Neutrophil (primary cell): ENCODE measurements around the gene FBXO2.

ENCODE experiments used
- H3K27ac ChIP-seq: fragments of 200-600 bp; sonication (generic); 2 replicates; pipeline ENCODE4 v1.5.1; 2016; ENCODE audit warnings: mild to moderate bottlenecking, moderate library complexity
- H3K27me3 ChIP-seq: fragments of 200-600 bp; sonication (generic); 2 replicates; pipeline ENCODE4 v1.6.0; 2016; ENCODE audit warnings: mild to moderate bottlenecking
- H3K36me3 ChIP-seq: fragments of 200-600 bp; sonication (generic); 2 replicates; pipeline ENCODE4 v1.5.1; 2017
- H3K4me1 ChIP-seq, 2 experiments: fragments of 200-600 bp in 1 of 2; sonication (generic) in 1 of 2; 1 replicate in 1 of 2; 2 replicates in 1 of 2; pipeline versions ENCODE4 v1.5.1 to v1.6.1; 2013 to 2016; ENCODE audit warnings: low read depth in 1 of 2, low read length in 1 of 2, mild to moderate bottlenecking in 1 of 2, moderate library complexity in 1 of 2; ENCODE audit not compliant: control insufficient read depth in 1 of 2, insufficient read depth in 1 of 2
- H3K4me3 ChIP-seq, 2 experiments: fragments of 200-600 bp in 1 of 2; sonication (generic) in 1 of 2; 1 replicate in 1 of 2; 2 replicates in 1 of 2; pipeline ENCODE4 v1.5.1; 2013 to 2016; ENCODE audit warnings: low read depth in 1 of 2, low read length in 1 of 2, mild to moderate bottlenecking in 1 of 2, moderate library complexity in 1 of 2
- H3K9me3 ChIP-seq: fragments of 200-600 bp; sonication (generic); 2 replicates; pipeline ENCODE4 v1.5.1; 2016
- CTCF ChIP-seq: fragments of 200-600 bp; sonication (generic); IDR thresholded peaks from 2 replicates; pipeline ENCODE4 v1.5.1; 2016; ENCODE audit warnings: antibody characterized with exemption

Gene FBXO2

GRCh38 chr1:11664336-11665065, 10.3 kb upstream of the FBXO2 start:
- peaks cover 17% of the 10 kb centered on the region for H3K36me3 ChIP-seq
- peak overlapping the region; percentile 87 for H3K27ac ChIP-seq
- H3K27me3 ChIP-seq = no peaks in the 10 kb centered on the region
- H3K9me3 ChIP-seq = no peaks in the 10 kb centered on the region
- peak overlapping the region; percentile 75 for H3K4me3 ChIP-seq
- peak; percentile 14 for TF ChIP-seq CTCF
- H3K4me1 ChIP-seq = peaks cover 20 to 22% of the 10 kb centered on the region in 2 experiments

- H3K9me3 ChIP-seq = no peaks in the 10 kb centered on the region
- H3K27ac ChIP-seq = no peak overlapping the region
- H3K4me3 ChIP-seq = no peak overlapping the region
- peaks cover 20 to 22% of the 10 kb centered on the region in 2 experiments for H3K4me1 ChIP-seq
- no peak for TF ChIP-seq CTCF
- peaks cover under 1% of the 10 kb centered on the region for H3K27me3 ChIP-seq
- no peaks in the 10 kb centered on the region for H3K36me3 ChIP-seq
Observed at GRCh38 chr1:11661103-11661502, 6.9 kb upstream of the FBXO2 start.

GRCh38 chr1:11659748-11660147, 5.5 kb upstream of the FBXO2 start:
- Histone ChIP-seq H3K9me3 (no peaks in the 10 kb centered on the region), H3K36me3 (no peaks in the 10 kb centered on the region), H3K4me3 (no peak overlapping the region), H3K27me3 (peaks cover 14% of the 10 kb centered on the region), H3K27ac (no peak overlapping the region), H3K4me1 (peaks cover 20 to 29% of the 10 kb centered on the region in 2 experiments)
- TF ChIP-seq CTCF = no peak

GRCh38 chr1:11658542-11658941, 4.3 kb upstream of the FBXO2 start:
- no peak for TF ChIP-seq CTCF
- H3K4me1 ChIP-seq = peaks cover 16 to 27% of the 10 kb centered on the region in 2 experiments
- H3K4me3 ChIP-seq = no peak overlapping the region
- H3K27me3 ChIP-seq = peaks cover 26% of the 10 kb centered on the region
- no peaks in the 10 kb centered on the region for H3K9me3 ChIP-seq
- no peak overlapping the region for H3K27ac ChIP-seq
- H3K36me3 ChIP-seq = no peaks in the 10 kb centered on the region

GRCh38 chr1:11657654-11658053, 3.4 kb upstream of the FBXO2 start:
- H3K36me3 ChIP-seq = no peaks in the 10 kb centered on the region
- TF ChIP-seq CTCF = no peak
- no peak overlapping the region for H3K4me3 ChIP-seq
- no peak overlapping the region for H3K27ac ChIP-seq
- peaks cover 35% of the 10 kb centered on the region for H3K27me3 ChIP-seq
- H3K4me1 ChIP-seq = peaks cover 8 to 19% of the 10 kb centered on the region in 2 experiments
- H3K9me3 ChIP-seq = no peaks in the 10 kb centered on the region
